Stimulated activated CD8-positive, alpha-beta memory T cell treated with anti-CD3 and anti-CD28 coated beads, Interleukin-2, amount 100 ng/mL, for 1 hour (primary cell): ENCODE results near the gene LTB4R.
A peak's percentile ranks its signal among the peaks of the same experiment; 100 is the strongest.
"Not testable (repeated sequence)": the region's sequence is repeated elsewhere in the genome, so short reads cannot be mapped to it uniquely, and the experiment has no call there.

Experiments
- DNase-seq, 2 donors: peaks; one replicate each; pipeline ENCODE4 v3.0.0-alpha.2; 2020; ENCODE audit warnings: low read depth in 2 of 2

Gene LTB4R

GRCh38 chr14:24323341-24323740 lies 12.0 kb downstream of the LTB4R start:
- no peak for DNase-seq

- no peak for DNase-seq
These were observed 12.7 kb downstream of the LTB4R start for GRCh38 chr14:24324024-24324423.

GRCh38 chr14:24325041-24325530 lies 13.8 kb downstream of the LTB4R start:
- no peak for DNase-seq

GRCh38 chr14:24325963-24326362 lies 14.7 kb downstream of the LTB4R start:
- no peak for DNase-seq

GRCh38 chr14:24327303-24327702 lies 16.0 kb downstream of the LTB4R start:
- DNase-seq, result no peak

GRCh38 chr14:24327914-24328313 lies 16.6 kb downstream of the LTB4R start:
- DNase-seq, result not testable (repeated sequence)

- no peak for DNase-seq
These were observed 17.9 kb downstream of the LTB4R start for GRCh38 chr14:24329073-24329663.

- peak; percentile 54 to 56 for DNase-seq
These were observed 18.4 kb downstream of the LTB4R start for GRCh38 chr14:24329736-24330135.

- no peak for DNase-seq
These were observed 19.8 kb downstream of the LTB4R start for GRCh38 chr14:24330973-24331674.

GRCh38 chr14:24331731-24332267 lies 20.5 kb downstream of the LTB4R start:
- no peak for DNase-seq

- DNase-seq, result peak; percentile 55 to 69
These were observed 21.1 kb downstream of the LTB4R start for GRCh38 chr14:24332268-24332993.

- DNase-seq, result no peak
These were observed 23.4 kb downstream of the LTB4R start, which contains the start of gene ADCY4 for GRCh38 chr14:24334431-24335291. Gene ADCY4, minus strand, starts transcription at chr14:24335071. Its CDS starts 419 bp downstream, at chr14:24334652.

- DNase-seq, result no peak
These were observed 24.3 kb downstream of the LTB4R start for GRCh38 chr14:24335461-24336171.

- DNase-seq, result no peak
These were observed 26.0 kb downstream of the LTB4R start for GRCh38 chr14:24337144-24337823.

GRCh38 chr14:24337824-24338175 lies 26.5 kb downstream of the LTB4R start:
- no peak for DNase-seq

- no peak for DNase-seq
These were observed 27.5 kb downstream of the LTB4R start for GRCh38 chr14:24338843-24339242.

- DNase-seq, result peak; percentile 33 to 48
These were observed 28.2 kb downstream of the LTB4R start, which contains the start of gene RIPK3 for GRCh38 chr14:24339284-24340151. Gene RIPK3, minus strand, starts transcription at chr14:24339991. Its CDS starts 165 bp downstream, at chr14:24339826.

GRCh38 chr14:24340606-24341005 lies 29.3 kb downstream of the LTB4R start:
- no peak for DNase-seq

- no peak for DNase-seq
These were observed 31.6 kb downstream of the LTB4R start for GRCh38 chr14:24342889-24343288.
